ENCODE results near the gene TMEM225B. TPM values are rescaled to one million over a fixed set of nuclear protein-coding genes. Genes with fewer than 3 reads are reported as not detected.

Gene TMEM225B
- total RNA-seq, 1 experiment from 2014 or later: 0.70 TPM

DNA sequence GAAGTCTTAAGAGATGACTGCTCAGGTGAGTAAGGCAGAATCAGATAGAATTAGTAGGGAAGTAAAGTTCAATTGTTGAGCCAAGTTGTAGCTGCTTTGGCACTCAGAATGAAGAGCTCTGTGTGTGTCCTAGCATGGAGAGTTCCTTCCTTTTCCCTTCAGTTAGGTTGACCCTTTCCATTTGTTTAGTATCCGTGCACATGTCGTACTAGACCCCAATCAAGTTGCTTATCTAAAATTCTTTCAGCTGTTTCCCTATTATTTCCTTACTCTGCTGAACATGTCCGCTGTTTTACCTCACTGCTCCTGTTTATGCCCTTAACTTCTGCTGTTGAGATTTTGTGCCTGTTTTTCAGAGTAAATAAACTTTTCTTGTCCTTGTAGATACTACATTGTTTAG, 26.3 kb upstream of the TMEM225B start:
- POLR2A ChIA-PET: interaction anchor here (0.6 to 3.1 kb wide), 4 partner anchors 9 to 26 kb away, joined by 3 to 23 read pairs (median 4); partner anchors contain the start of genes TMEM225B and ZNF655
- TF ChIP-seq, protein P1, sequence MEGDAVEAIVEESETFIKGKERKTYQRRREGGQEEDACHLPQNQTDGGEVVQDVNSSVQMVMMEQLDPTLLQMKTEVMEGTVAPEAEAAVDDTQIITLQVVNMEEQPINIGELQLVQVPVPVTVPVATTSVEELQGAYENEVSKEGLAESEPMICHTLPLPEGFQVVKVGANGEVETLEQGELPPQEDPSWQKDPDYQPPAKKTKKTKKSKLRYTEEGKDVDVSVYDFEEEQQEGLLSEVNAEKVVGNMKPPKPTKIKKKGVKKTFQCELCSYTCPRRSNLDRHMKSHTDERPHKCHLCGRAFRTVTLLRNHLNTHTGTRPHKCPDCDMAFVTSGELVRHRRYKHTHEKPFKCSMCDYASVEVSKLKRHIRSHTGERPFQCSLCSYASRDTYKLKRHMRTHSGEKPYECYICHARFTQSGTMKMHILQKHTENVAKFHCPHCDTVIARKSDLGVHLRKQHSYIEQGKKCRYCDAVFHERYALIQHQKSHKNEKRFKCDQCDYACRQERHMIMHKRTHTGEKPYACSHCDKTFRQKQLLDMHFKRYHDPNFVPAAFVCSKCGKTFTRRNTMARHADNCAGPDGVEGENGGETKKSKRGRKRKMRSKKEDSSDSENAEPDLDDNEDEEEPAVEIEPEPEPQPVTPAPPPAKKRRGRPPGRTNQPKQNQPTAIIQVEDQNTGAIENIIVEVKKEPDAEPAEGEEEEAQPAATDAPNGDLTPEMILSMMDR (IDR thresholded peaks at IDR 0.05; ENCODE audit: unreplicated experiment): no peak
- CTCF ChIA-PET: interaction anchor here (0.5 kb wide), 1 partner anchor 105 kb away, joined by 3 read pairs; no protein-coding TSS in a partner anchor
- no peaks in the 10 kb centered on the region for H3K4me1 Mint-ChIP-seq (ENCODE audit: insufficient read depth, unreplicated experiment)
- no TSS peak for BruUV-seq (replicated peaks)
- no peak overlapping the region for H3K4me3 Mint-ChIP-seq (ENCODE audit: unreplicated experiment)
- peaks cover 6% of the 10 kb centered on the region for H3K9me3 Mint-ChIP-seq (ENCODE audit: unreplicated experiment)
- H3K27ac Mint-ChIP-seq (ENCODE audit: low read depth, unreplicated experiment): peak overlapping the region; percentile 46
- peaks cover 70% of the 10 kb centered on the region for H3K36me3 Mint-ChIP-seq (ENCODE audit: insufficient read depth, unreplicated experiment)
- H3K27me3 Mint-ChIP-seq (ENCODE audit: insufficient read depth, unreplicated experiment): no peaks in the 10 kb centered on the region
- DNase-seq (ENCODE audit: unreplicated experiment): no peak
- intact Hi-C loops (cut with micrococcal nuclease): no loop called here

DNA sequence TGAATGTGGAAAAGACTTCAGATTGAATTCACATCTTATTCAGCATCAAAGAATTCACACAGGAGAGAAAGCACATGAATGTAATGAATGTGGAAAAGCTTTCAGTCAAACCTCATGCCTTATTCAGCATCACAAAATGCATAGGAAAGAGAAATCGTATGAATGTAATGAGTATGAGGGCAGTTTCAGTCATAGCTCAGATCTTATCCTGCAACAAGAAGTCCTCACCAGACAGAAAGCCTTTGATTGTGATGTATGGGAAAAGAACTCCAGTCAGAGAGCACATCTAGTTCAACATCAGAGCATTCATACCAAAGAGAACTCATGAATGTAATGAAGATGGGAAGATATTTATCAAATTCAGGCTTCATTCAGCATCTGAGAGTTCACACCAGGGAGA, 24.8 kb upstream of the TMEM225B start:
- Mint-ChIP-seq H3K4me1 (ENCODE audit: insufficient read depth, unreplicated experiment) (no peaks in the 10 kb centered on the region), H3K36me3 (ENCODE audit: insufficient read depth, unreplicated experiment) (peaks cover 58% of the 10 kb centered on the region), H3K4me3 (ENCODE audit: unreplicated experiment) (no peak overlapping the region), H3K27me3 (ENCODE audit: insufficient read depth, unreplicated experiment) (no peaks in the 10 kb centered on the region), H3K9me3 (ENCODE audit: unreplicated experiment) (peaks cover 6% of the 10 kb centered on the region), H3K27ac (ENCODE audit: low read depth, unreplicated experiment) (no peak overlapping the region)
- POLR2A ChIA-PET: interaction anchor here (2.8 to 3.1 kb wide), 2 partner anchors 10 to 14 kb away, joined by 8 to 23 read pairs; partner anchors contain the start of gene ZNF655
- TSS peak; percentile 5 for BruUV-seq (replicated peaks)
- intact Hi-C loops (cut with micrococcal nuclease): no loop called here
- CTCF ChIA-PET: interaction anchor here (0.6 to 1.0 kb wide), 2 partner anchors 49 to 266 kb away, joined by 3 read pairs; no protein-coding TSS in a partner anchor
- TF ChIP-seq, protein P1 (IDR thresholded peaks at IDR 0.05; ENCODE audit: unreplicated experiment): no peak
- no peak for DNase-seq (ENCODE audit: unreplicated experiment)

DNA sequence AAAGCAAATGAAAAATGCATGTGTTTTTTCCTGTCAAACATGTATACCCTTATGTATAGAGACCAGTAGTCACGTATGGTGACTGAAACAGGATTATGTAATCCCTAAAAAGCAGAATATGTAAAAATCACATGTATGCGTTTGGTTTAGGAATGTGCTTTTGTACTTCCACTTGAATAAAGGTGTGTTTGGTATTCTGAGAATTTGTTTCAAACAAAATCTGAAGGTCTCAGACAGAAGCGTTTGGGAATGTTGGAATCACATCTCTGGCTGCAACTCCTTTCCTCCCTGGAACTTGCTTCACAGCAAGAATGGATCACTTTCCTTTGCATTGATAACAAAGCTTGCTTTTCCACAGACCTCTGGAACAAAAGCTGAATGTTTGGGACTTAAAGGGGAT, 21.8 kb upstream of the TMEM225B start:
- DNase-seq (ENCODE audit: unreplicated experiment): no peak
- Mint-ChIP-seq H3K9me3 (ENCODE audit: unreplicated experiment) (peaks cover 6% of the 10 kb centered on the region), H3K27ac (ENCODE audit: low read depth, unreplicated experiment) (no peak overlapping the region), H3K4me3 (ENCODE audit: unreplicated experiment) (no peak overlapping the region), H3K36me3 (ENCODE audit: insufficient read depth, unreplicated experiment) (peaks cover 32% of the 10 kb centered on the region), H3K4me1 (ENCODE audit: insufficient read depth, unreplicated experiment) (no peaks in the 10 kb centered on the region), H3K27me3 (ENCODE audit: insufficient read depth, unreplicated experiment) (no peaks in the 10 kb centered on the region)
- TF ChIP-seq, protein P1 (IDR thresholded peaks at IDR 0.05; ENCODE audit: unreplicated experiment): no peak
- intact Hi-C loops (cut with micrococcal nuclease): no loop called here
- no TSS peak for BruUV-seq (replicated peaks)
- ChIA-PET CTCF (no interaction called here), POLR2A (interaction anchor here (1.5 kb wide), 1 partner anchor 10 kb away, joined by 3 read pairs; no protein-coding TSS in a partner anchor)

DNA sequence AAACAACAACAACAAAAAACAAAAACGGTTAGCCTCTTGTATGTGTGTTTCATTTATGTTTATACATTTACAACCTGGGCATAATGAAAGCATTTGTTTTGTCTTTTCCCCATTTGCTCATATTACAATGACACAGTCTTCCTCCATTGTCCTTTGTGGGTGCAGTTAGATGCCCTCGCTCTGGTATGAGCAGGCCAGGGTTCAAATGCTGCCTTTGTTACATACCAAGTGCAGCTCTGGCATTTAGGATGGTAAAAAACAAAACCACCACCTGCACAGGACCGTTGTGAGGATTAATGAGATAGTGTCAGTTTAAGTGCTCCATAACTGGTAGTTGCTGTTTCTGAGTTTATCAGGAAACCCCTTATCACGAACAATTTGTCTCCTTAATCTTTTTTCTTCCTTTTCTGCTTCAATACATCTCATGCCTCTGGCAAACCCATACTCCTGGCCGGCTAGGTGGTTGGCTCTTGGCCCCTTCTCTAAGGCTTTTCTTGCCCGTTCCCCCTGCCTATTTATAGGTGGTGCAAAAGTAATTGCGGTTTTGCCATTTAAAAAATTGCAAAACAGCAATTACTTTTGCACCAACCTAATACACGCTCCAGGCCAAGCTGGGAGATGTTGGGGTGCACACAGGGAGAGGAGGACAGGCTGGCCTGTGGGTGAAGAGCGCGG, 18.6 kb upstream of the TMEM225B start:
- no peaks in the 10 kb centered on the region for H3K27me3 Mint-ChIP-seq (ENCODE audit: insufficient read depth, unreplicated experiment)
- H3K4me1 Mint-ChIP-seq (ENCODE audit: insufficient read depth, unreplicated experiment): no peaks in the 10 kb centered on the region
- POLR2A ChIA-PET: interaction anchor here (0.7 kb wide), 1 partner anchor 1427 kb away, joined by 3 read pairs; no protein-coding TSS in a partner anchor
- DNase-seq (ENCODE audit: unreplicated experiment): no peak
- H3K27ac Mint-ChIP-seq (ENCODE audit: low read depth, unreplicated experiment): no peak overlapping the region
- H3K4me3 Mint-ChIP-seq (ENCODE audit: unreplicated experiment): no peak overlapping the region
- intact Hi-C loops (cut with micrococcal nuclease): no loop called here
- peaks cover 4% of the 10 kb centered on the region for H3K36me3 Mint-ChIP-seq (ENCODE audit: insufficient read depth, unreplicated experiment)
- no TSS peak for BruUV-seq (replicated peaks)
- TF ChIP-seq, protein P1 (IDR thresholded peaks at IDR 0.05; ENCODE audit: unreplicated experiment): no peak
- CTCF ChIA-PET: no interaction called here
- H3K9me3 Mint-ChIP-seq (ENCODE audit: unreplicated experiment): no peaks in the 10 kb centered on the region

All from MCF 10A (cell line).